HepG2 (cell line): ENCODE measurements around the gene MYADML2. TPM values are rescaled to one million over a fixed set of nuclear protein-coding genes. Genes with fewer than 3 reads are reported as not detected.
A peak's percentile ranks its signal among the peaks of the same experiment; 100 is the strongest.

Source experiments
- ATF7 ChIP-seq, 2 experiments: fragments of 450-650 bp in 1 of 2; sonication (generic) in 1 of 2; formaldehyde crosslinking in 1 of 2; IDR thresholded peaks; 2 replicates each; pipeline versions ENCODE4 v1.4.0 to v1.6.1; 2016 to 2020; ENCODE audit warnings: antibody characterized with exemption in 1 of 2, mild to moderate bottlenecking in 1 of 2, missing genetic modification reagents in 1 of 2
- ETV6 ChIP-seq: sonication (generic); formaldehyde crosslinking; conservative IDR thresholded peaks from 2 replicates; pipeline ENCODE4 v1.4.0; 2020; ENCODE audit warnings: missing genetic modification reagents
- ISX ChIP-seq: sonication (generic); formaldehyde crosslinking; conservative IDR thresholded peaks from 2 replicates; pipeline ENCODE4 v1.5.0; 2020; ENCODE audit warnings: missing genetic modification reagents
- MTA1 ChIP-seq: sonication (generic); formaldehyde crosslinking; IDR thresholded peaks from 2 replicates; pipeline ENCODE4 v1.4.0; 2020; ENCODE audit warnings: missing genetic modification reagents, mild to moderate bottlenecking, borderline replicate concordance
- NFIB ChIP-seq: sonication (generic); formaldehyde crosslinking; IDR thresholded peaks from 2 replicates; pipeline ENCODE4 v1.9.0; 2021; ENCODE audit warnings: missing genetic modification reagents, mild to moderate bottlenecking, borderline replicate concordance
- TARDBP ChIP-seq: sonication (generic); formaldehyde crosslinking; IDR thresholded peaks from 2 replicates; pipeline ENCODE4 v1.8.0; 2022; ENCODE audit warnings: mild to moderate bottlenecking, missing genetic modification reagents
- ZEB1 ChIP-seq: IDR thresholded peaks from 2 replicates; pipeline ENCODE4 v1.6.1; 2012; ENCODE audit warnings: mild to moderate bottlenecking, low read depth, inconsistent platforms; ENCODE audit not compliant: insufficient replicate concordance
- ZNF143 ChIP-seq: sonication (generic); formaldehyde crosslinking; IDR thresholded peaks from 2 replicates; pipeline ENCODE4 v1.4.0; 2020; ENCODE audit warnings: missing genetic modification reagents
- ZNF235 ChIP-seq: sonication (generic); formaldehyde crosslinking; IDR thresholded peaks from 2 replicates; pipeline ENCODE4 v1.8.1; 2023; ENCODE audit warnings: mild to moderate bottlenecking, missing genetic modification reagents, borderline replicate concordance
- ZNF326 ChIP-seq: sonication (generic); formaldehyde crosslinking; IDR thresholded peaks from 2 replicates; pipeline ENCODE4 v1.4.0; 2020; ENCODE audit warnings: missing genetic modification reagents, borderline replicate concordance
- polyA plus RNA-seq, 8 experiments: library from polyadenylated mRNA; depleted of rRNA in 3 of 8; stranded (reverse) in 7 of 8; unstranded in 1 of 8; fragments of >200 nt; fragmentation: Illumina TruSeq in 4 of 8; extraction: Trizol in 4 of 8; gene quantifications; 2 replicates each; pipeline versions ENCODE4 v1.2.1 to v1.2.3, GENCODE V29; 2011 to 2016; ENCODE audit warnings: low read depth in 4 of 8, missing spikeins in 1 of 8, mixed read lengths in 1 of 8; ENCODE audit not compliant: insufficient read depth in 1 of 8
- total RNA-seq, 5 experiments: library from RNA; depleted of rRNA; stranded (reverse); fragments of >200 nt; fragmentation: Illumina TruSeq; extraction: Trizol; gene quantifications; 2 replicates each; pipeline ENCODE4 v1.2.3, GENCODE V29; 2016; ENCODE audit warnings: low read depth in 1 of 5
- TF ChIP-seq, protein P1 (sequence below): sonication (generic); formaldehyde crosslinking; IDR thresholded peaks from 2 replicates; pipeline ENCODE4 v1.8.1; 2023; ENCODE audit warnings: mild to moderate bottlenecking, missing genetic modification reagents
- TF ChIP-seq, protein P2 (sequence below): sonication (generic); formaldehyde crosslinking; IDR thresholded peaks from one replicate; pipeline ENCODE4 v1.5.1; 2020; ENCODE audit warnings: mild to moderate bottlenecking, missing genetic modification reagents; ENCODE audit errors: not compliant biosample characterization
- TF ChIP-seq, protein P3 (sequence below): sonication (generic); formaldehyde crosslinking; IDR thresholded peaks from 2 replicates; pipeline ENCODE4 v1.4.0; 2020; ENCODE audit warnings: missing genetic modification reagents
- TF ChIP-seq, protein P4 (sequence below): sonication (generic); formaldehyde crosslinking; conservative IDR thresholded peaks from 2 replicates; pipeline ENCODE4 v1.5.0; 2020; ENCODE audit warnings: missing genetic modification reagents

MYADML2 gene
- total and polyA plus RNA-seq, 2 of the 13 experiments (the other 11 are each of a cell fraction or from before 2014, with no cell fraction given): not detected

DNA sequence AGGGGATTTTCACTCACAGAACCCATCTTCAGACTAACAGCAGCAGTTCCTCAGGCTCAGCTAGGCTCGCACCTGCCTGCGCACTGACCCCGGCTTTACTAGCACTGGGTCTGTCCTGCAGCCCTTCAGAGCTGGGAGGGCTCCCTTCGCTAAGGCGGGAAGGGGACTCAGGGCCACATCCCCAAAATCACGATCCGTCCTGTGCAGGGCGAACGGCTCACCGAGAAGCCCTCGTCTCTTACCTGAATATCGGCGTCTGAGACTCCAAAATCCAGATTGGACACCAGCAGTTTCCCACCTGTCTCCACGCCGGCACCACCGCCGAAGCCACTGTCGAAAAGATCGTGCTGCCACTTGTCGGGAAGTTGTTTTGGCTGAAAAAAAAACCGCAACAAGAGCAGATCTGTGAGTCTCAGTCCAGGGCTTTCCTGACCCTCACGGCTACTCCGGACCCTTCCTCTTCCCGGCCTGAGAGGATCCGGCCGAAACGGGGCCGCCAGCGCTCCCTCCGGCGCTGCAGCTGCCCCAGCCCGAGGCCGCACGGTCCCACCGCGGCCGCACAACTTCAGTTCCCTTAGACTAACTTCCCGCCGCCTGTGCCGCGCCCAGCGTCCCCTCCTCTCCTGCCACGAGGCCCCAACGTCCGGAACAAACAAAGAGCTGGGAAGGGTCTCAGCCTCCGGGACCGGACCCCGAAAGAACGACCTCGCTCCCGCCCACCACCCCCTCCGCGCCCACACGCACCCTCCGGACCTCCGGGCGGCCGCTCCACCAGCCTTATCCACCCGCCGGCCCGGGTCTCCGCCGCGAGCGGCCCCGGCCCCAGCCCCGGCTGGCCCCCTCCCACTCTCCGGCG is 56.4 kb downstream of the MYADML2 start (continued):
- no peak for TF ChIP-seq ZEB1
- no peak for TF ChIP-seq ATF7 (IDR thresholded peaks at IDR 0.05)
- no peak for TF ChIP-seq ATF7 (CRISPR knock-in tag; IDR thresholded peaks at IDR 0.05)
- no peak for TF ChIP-seq ZNF235 (CRISPR knock-in tag)
- TF ChIP-seq, protein P1, sequence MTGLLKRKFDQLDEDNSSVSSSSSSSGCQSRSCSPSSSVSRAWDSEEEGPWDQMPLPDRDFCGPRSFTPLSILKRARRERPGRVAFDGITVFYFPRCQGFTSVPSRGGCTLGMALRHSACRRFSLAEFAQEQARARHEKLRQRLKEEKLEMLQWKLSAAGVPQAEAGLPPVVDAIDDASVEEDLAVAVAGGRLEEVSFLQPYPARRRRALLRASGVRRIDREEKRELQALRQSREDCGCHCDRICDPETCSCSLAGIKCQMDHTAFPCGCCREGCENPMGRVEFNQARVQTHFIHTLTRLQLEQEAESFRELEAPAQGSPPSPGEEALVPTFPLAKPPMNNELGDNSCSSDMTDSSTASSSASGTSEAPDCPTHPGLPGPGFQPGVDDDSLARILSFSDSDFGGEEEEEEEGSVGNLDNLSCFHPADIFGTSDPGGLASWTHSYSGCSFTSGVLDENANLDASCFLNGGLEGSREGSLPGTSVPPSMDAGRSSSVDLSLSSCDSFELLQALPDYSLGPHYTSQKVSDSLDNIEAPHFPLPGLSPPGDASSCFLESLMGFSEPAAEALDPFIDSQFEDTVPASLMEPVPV (CRISPR knock-in tag): no peak
- TF ChIP-seq ISX (CRISPR knock-in tag): no peak; the same call in 1 of the 2 replicates
- no peak for TF ChIP-seq NFIB
- TF ChIP-seq ZNF326 (CRISPR knock-in tag): no peak
- peak; percentile 33; the same call in 1 of the 2 replicates for TF ChIP-seq MTA1 (CRISPR knock-in tag)
- TF ChIP-seq ZNF143: no peak; the same call in 1 of the 2 replicates
- TF ChIP-seq, protein P2, sequence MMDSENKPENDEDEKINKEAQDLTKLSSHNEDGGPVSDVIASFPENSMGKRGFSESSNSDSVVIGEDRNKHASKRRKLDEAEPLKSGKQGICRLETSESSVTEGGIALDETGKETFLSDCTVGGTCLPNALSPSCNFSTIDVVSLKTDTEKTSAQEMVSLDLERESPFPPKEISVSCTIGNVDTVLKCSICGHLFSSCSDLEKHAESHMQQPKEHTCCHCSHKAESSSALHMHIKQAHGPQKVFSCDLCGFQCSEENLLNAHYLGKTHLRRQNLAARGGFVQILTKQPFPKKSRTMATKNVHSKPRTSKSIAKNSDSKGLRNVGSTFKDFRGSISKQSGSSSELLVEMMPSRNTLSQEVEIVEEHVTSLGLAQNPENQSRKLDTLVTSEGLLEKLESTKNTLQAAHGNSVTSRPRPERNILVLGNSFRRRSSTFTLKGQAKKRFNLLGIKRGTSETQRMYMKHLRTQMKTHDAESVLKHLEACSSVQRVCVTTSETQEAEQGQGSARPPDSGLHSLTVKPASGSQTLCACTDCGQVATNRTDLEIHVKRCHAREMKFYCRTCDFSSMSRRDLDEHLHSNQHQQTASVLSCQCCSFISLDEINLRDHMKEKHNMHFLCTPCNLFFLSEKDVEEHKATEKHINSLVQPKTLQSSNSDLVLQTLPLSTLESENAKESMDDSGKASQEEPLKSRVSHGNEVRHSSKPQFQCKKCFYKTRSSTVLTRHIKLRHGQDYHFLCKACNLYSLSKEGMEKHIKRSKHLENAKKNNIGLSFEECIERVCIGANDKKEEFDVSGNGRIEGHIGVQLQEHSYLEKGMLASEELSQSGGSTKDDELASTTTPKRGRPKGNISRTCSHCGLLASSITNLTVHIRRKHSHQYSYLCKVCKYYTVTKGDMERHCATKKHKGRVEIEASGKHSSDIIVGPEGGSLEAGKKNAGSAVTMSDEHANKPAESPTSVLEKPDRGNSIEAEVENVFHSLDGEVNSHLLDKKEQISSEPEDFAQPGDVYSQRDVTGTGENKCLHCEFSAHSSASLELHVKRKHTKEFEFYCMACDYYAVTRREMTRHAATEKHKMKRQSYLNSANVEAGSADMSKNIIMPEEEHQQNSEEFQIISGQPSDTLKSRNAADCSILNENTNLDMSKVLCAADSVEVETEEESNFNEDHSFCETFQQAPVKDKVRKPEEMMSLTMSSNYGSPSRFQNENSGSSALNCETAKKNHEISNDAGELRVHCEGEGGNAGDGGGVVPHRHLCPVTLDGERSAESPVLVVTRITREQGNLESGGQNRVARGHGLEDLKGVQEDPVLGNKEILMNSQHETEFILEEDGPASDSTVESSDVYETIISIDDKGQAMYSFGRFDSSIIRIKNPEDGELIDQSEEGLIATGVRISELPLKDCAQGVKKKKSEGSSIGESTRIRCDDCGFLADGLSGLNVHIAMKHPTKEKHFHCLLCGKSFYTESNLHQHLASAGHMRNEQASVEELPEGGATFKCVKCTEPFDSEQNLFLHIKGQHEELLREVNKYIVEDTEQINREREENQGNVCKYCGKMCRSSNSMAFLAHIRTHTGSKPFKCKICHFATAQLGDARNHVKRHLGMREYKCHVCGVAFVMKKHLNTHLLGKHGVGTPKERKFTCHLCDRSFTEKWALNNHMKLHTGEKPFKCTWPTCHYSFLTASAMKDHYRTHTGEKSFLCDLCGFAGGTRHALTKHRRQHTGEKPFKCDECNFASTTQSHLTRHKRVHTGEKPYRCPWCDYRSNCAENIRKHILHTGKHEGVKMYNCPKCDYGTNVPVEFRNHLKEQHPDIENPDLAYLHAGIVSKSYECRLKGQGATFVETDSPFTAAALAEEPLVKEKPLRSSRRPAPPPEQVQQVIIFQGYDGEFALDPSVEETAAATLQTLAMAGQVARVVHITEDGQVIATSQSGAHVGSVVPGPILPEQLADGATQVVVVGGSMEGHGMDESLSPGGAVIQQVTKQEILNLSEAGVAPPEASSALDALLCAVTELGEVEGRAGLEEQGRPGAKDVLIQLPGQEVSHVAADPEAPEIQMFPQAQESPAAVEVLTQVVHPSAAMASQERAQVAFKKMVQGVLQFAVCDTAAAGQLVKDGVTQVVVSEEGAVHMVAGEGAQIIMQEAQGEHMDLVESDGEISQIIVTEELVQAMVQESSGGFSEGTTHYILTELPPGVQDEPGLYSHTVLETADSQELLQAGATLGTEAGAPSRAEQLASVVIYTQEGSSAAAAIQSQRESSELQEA: no peak
- TF ChIP-seq TARDBP: no peak
- TF ChIP-seq ETV6 (CRISPR knock-in tag): 0 out of 2 replicates have a peak, but pooled peaks have one; percentile 36
- TF ChIP-seq, protein P3, sequence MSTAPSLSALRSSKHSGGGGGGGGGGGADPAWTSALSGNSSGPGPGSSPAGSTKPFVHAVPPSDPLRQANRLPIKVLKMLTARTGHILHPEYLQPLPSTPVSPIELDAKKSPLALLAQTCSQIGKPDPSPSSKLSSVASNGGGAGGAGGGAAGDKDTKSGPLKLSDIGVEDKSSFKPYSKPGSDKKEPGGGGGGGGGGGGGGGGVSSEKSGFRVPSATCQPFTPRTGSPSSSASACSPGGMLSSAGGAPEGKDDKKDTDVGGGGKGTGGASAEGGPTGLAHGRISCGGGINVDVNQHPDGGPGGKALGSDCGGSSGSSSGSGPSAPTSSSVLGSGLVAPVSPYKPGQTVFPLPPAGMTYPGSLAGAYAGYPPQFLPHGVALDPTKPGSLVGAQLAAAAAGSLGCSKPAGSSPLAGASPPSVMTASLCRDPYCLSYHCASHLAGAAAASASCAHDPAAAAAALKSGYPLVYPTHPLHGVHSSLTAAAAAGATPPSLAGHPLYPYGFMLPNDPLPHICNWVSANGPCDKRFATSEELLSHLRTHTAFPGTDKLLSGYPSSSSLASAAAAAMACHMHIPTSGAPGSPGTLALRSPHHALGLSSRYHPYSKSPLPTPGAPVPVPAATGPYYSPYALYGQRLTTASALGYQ (CRISPR knock-in tag): no peak
- TF ChIP-seq, protein P4, sequence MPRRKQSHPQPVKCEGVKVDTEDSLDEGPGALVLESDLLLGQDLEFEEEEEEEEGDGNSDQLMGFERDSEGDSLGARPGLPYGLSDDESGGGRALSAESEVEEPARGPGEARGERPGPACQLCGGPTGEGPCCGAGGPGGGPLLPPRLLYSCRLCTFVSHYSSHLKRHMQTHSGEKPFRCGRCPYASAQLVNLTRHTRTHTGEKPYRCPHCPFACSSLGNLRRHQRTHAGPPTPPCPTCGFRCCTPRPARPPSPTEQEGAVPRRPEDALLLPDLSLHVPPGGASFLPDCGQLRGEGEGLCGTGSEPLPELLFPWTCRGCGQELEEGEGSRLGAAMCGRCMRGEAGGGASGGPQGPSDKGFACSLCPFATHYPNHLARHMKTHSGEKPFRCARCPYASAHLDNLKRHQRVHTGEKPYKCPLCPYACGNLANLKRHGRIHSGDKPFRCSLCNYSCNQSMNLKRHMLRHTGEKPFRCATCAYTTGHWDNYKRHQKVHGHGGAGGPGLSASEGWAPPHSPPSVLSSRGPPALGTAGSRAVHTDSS (CRISPR knock-in tag): no peak
